RWPE1 (cell line): Measurements from ENCODE around the gene DNAJC10.

Experiments used
- CTCF ChIA-PET: fragments of 350-600 bp; sonication (Branson Sonifier 250); formaldehyde crosslinking; extraction: SDS; loops from one replicate; lab custom pipeline; 2021; lab: Yijun Ruan, JAX
- POLR2A ChIA-PET: fragments of 400-600 bp; formaldehyde crosslinking; extraction: SDS; loops from one replicate; lab custom pipeline; 2020; ENCODE audit warnings: antibody characterized with exemption; ENCODE audit not compliant: low non-redundant PET; lab: Yijun Ruan, JAX
- DNase-seq: peaks from one replicate; pipeline ENCODE4 v3.0.0; 2012; ENCODE audit warnings: low spot score
- H3K27ac ChIP-seq: fragments of 450-650 bp; 2 replicates; pipeline ENCODE4 v1.5.1; 2017
- CTCF ChIP-seq: fragments of 450-650 bp; conservative IDR thresholded peaks from 2 replicates; pipeline ENCODE4 v1.5.1; 2017; ENCODE audit warnings: low read depth, mild to moderate bottlenecking

Gene DNAJC10

GRCh38 chr2:182831101-182831500, 115.0 kb downstream of the DNAJC10 start:
- DNase-seq, result no peak
- ChIA-PET CTCF (no interaction called here), POLR2A (no interaction called here)
- no peak for TF ChIP-seq CTCF
- no peak overlapping the region for H3K27ac ChIP-seq

GRCh38 chr2:182831921-182832320, 115.9 kb downstream of the DNAJC10 start:
- TF ChIP-seq CTCF, result no peak
- no peak overlapping the region for H3K27ac ChIP-seq
- ChIA-PET CTCF (no interaction called here), POLR2A (no interaction called here)
- no peak for DNase-seq

GRCh38 chr2:182833084-182833854, 117.2 kb downstream of the DNAJC10 start:
- POLR2A ChIA-PET, result no interaction called here
- DNase-seq, result no peak
- no peak for TF ChIP-seq CTCF
- no peak overlapping the region for H3K27ac ChIP-seq
- CTCF ChIA-PET, result interaction anchor here (0.6 kb wide), 1 partner anchor 42 kb away, joined by 6 read pairs; no protein-coding TSS in a partner anchor

- DNase-seq, result no peak
- CTCF ChIA-PET, result no interaction called here
- H3K27ac ChIP-seq, result no peak overlapping the region
- no peak for TF ChIP-seq CTCF
- POLR2A ChIA-PET, result no interaction called here
Observed at GRCh38 chr2:182834293-182834692, 118.2 kb downstream of the DNAJC10 start.

GRCh38 chr2:182836451-182836850, 120.4 kb downstream of the DNAJC10 start:
- ChIA-PET POLR2A (no interaction called here), CTCF (no interaction called here)
- no peak overlapping the region for H3K27ac ChIP-seq
- no peak for DNase-seq
- TF ChIP-seq CTCF, result no peak
